Measurements from ENCODE around the gene GABBR2.

The GABBR2 gene

GRCh38 chr9:98563212-98563907, 145.4 kb downstream of the GABBR2 start:
- DNase-seq (ENCODE audit: low read depth) = no peak
- no peak for TF ChIP-seq CTCF (IDR thresholded peaks at IDR 0.05; ENCODE audit: low read length, missing control alignments)
- no peak overlapping the region for H3K4me3 ChIP-seq (replicated peaks; ENCODE audit: low read depth, low read length)

- no peak for TF ChIP-seq CTCF (IDR thresholded peaks at IDR 0.05; ENCODE audit: low read length, missing control alignments)
- no peak for DNase-seq (ENCODE audit: low read depth)
These were observed 149.2 kb downstream of the GABBR2 start for GRCh38 chr9:98559561-98559960.

DNA sequence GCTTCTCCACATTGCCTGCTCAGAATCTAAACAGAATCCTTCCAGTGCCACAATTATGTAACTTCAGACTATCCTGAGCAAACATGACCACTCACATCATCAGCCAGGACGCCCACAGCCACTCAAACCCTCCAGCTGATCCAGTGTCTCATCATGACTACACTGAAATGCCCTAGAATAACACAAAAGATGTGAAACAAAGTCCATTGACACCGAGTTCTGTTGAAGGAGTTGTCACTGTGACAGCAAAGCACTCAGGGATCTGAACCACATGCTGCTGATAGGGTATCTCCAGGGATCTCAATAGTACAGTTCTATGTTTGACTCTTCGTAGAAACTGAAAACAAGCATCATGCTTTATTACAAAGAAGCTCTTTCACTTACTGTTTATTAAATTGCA, 150.2 kb downstream of the GABBR2 start:
- DNase-seq (ENCODE audit: low read depth) = no peak
- no peak overlapping the region for H3K4me3 ChIP-seq (replicated peaks; ENCODE audit: low read depth, low read length)
- TF ChIP-seq CTCF (IDR thresholded peaks at IDR 0.05; ENCODE audit: low read length, missing control alignments) = no peak

More at GRCh38 chr9:98559561-98559960, 149.2 kb downstream of the GABBR2 start:
- H3K4me3 ChIP-seq (replicated peaks; ENCODE audit: low read depth, low read length) = no peak overlapping the region

- TF ChIP-seq CTCF (IDR thresholded peaks at IDR 0.05; ENCODE audit: low read length, missing control alignments) = no peak
- H3K4me3 ChIP-seq (replicated peaks; ENCODE audit: low read depth, low read length) = no peak overlapping the region
These were observed 152.2 kb downstream of the GABBR2 start for GRCh38 chr9:98556511-98556910.

DNA sequence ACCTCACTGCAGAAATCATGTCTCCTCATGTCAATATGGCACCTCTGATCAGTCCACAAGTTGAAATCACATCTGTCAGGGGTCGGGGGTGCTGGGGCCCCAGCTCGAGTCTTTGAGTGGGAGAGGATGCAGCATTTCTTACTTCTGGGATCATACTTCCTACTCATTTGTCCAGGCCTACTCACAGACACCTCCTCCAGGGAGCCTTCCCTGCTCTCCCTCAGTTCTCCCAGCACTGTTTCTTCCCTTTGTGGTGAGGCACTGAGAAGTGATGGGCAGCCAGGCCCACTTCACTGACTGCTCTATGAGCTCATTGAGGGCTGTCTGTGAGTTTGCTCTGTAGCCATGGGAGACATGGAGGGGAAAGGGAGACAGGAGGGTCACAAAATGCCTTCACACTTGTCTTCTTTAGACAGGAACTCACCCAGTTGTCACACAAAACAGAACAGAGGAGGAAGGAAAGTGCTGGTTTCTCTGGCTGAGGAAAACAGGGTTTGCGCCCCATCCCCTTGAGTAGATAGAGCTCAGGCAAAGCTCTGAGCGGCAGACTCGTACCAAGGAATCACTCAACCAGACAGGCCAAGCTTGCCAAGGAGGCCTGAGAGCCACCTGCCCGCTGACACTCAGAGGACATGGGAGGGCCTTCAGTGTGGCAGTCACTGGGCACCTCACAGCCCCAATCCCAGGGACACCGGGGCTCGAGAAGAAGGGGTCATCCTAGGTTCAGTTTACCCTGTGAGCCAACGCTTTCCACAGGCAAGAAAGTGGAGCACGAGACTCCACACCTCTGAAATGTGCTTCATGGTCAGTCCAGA, 152.9 kb downstream of the GABBR2 start:
- no peak for DNase-seq (ENCODE audit: low read depth)
- no peak for TF ChIP-seq CTCF (IDR thresholded peaks at IDR 0.05; ENCODE audit: low read length, missing control alignments)
- H3K4me3 ChIP-seq (replicated peaks; ENCODE audit: low read depth, low read length) = no peak overlapping the region

More at GRCh38 chr9:98556511-98556910, 152.2 kb downstream of the GABBR2 start:
- DNase-seq (ENCODE audit: low read depth) = no peak

GRCh38 chr9:98554752-98555151, 154.0 kb downstream of the GABBR2 start:
- no peak overlapping the region for H3K4me3 ChIP-seq (replicated peaks; ENCODE audit: low read depth, low read length)
- no peak for TF ChIP-seq CTCF (IDR thresholded peaks at IDR 0.05; ENCODE audit: low read length, missing control alignments)
- no peak for DNase-seq (ENCODE audit: low read depth)

Measured in fibroblast of pulmonary artery (primary cell).